ENCODE measurements around the gene BICD1. TPM values are rescaled to one million over a fixed set of nuclear protein-coding genes. Genes with fewer than 3 reads are reported as not detected.

The BICD1 gene
- total RNA-seq, 1 donor from 2014 or later = 561 TPM

- peaks cover 3% of the 10 kb centered on the region for H3K9me3 Mint-ChIP-seq (ENCODE audit: unreplicated experiment)
- H3K27me3 Mint-ChIP-seq (ENCODE audit: unreplicated experiment) = peaks cover 9% of the 10 kb centered on the region
- no peak for TF ChIP-seq CTCF (IDR thresholded peaks at IDR 0.05; ENCODE audit: partially characterized antibody, unreplicated experiment)
- H3K4me1 Mint-ChIP-seq (ENCODE audit: low read depth, unreplicated experiment) = peaks cover 5% of the 10 kb centered on the region
- no peak overlapping the region for H3K27ac Mint-ChIP-seq (ENCODE audit: unreplicated experiment)
- DNase-seq = no peak
- no peak overlapping the region for H3K4me3 Mint-ChIP-seq (ENCODE audit: unreplicated experiment)
- H3K36me3 Mint-ChIP-seq (ENCODE audit: unreplicated experiment) = no peaks in the 10 kb centered on the region
Observed at GRCh38 chr12:32069071-32069470, 37.6 kb upstream of the BICD1 start.

GRCh38 chr12:32069731-32070130 is 36.9 kb upstream of the BICD1 start:
- DNase-seq = no peak
- no peak overlapping the region for H3K4me3 Mint-ChIP-seq (ENCODE audit: unreplicated experiment)
- H3K36me3 Mint-ChIP-seq (ENCODE audit: unreplicated experiment) = no peaks in the 10 kb centered on the region
- peaks cover 8% of the 10 kb centered on the region for H3K9me3 Mint-ChIP-seq (ENCODE audit: unreplicated experiment)
- H3K27ac Mint-ChIP-seq (ENCODE audit: unreplicated experiment) = no peak overlapping the region
- H3K27me3 Mint-ChIP-seq (ENCODE audit: unreplicated experiment) = peaks cover 10% of the 10 kb centered on the region
- TF ChIP-seq CTCF (IDR thresholded peaks at IDR 0.05; ENCODE audit: partially characterized antibody, unreplicated experiment) = no peak
- peaks cover 5% of the 10 kb centered on the region for H3K4me1 Mint-ChIP-seq (ENCODE audit: low read depth, unreplicated experiment)

DNA sequence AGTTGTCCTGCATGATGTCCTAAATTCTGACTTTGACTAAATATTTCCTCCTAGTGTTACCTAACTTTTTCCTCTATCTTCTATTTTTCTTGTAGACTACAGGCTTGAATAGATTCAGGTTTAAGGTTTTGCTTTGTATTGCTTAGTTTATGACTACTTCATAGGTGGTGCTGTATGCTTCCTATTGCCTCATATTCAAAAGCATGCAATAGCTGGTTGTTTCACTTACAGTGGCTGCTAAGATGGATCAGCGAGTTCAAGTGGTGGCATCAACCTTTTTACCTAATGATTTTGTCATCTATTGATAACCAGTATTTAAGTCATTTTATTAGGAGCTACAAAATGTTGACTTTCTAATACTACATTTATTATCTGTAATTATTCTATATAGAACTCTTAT is 36.3 kb upstream of the BICD1 start:
- H3K36me3 Mint-ChIP-seq (ENCODE audit: unreplicated experiment) = no peaks in the 10 kb centered on the region
- H3K4me3 Mint-ChIP-seq (ENCODE audit: unreplicated experiment) = no peak overlapping the region
- peaks cover 5% of the 10 kb centered on the region for H3K4me1 Mint-ChIP-seq (ENCODE audit: low read depth, unreplicated experiment)
- no peak for DNase-seq
- H3K9me3 Mint-ChIP-seq (ENCODE audit: unreplicated experiment) = peaks cover 8% of the 10 kb centered on the region
- peaks cover 9% of the 10 kb centered on the region for H3K27me3 Mint-ChIP-seq (ENCODE audit: unreplicated experiment)
- H3K27ac Mint-ChIP-seq (ENCODE audit: unreplicated experiment) = no peak overlapping the region
- no peak for TF ChIP-seq CTCF (IDR thresholded peaks at IDR 0.05; ENCODE audit: partially characterized antibody, unreplicated experiment)

GRCh38 chr12:32072102-32072501 is 34.5 kb upstream of the BICD1 start:
- H3K36me3 Mint-ChIP-seq (ENCODE audit: unreplicated experiment) = no peaks in the 10 kb centered on the region
- no peak overlapping the region for H3K27ac Mint-ChIP-seq (ENCODE audit: unreplicated experiment)
- peaks cover 12% of the 10 kb centered on the region for H3K27me3 Mint-ChIP-seq (ENCODE audit: unreplicated experiment)
- no peak for DNase-seq
- no peak for TF ChIP-seq CTCF (IDR thresholded peaks at IDR 0.05; ENCODE audit: partially characterized antibody, unreplicated experiment)
- no peaks in the 10 kb centered on the region for H3K4me1 Mint-ChIP-seq (ENCODE audit: low read depth, unreplicated experiment)
- no peak overlapping the region for H3K4me3 Mint-ChIP-seq (ENCODE audit: unreplicated experiment)
- peaks cover 10% of the 10 kb centered on the region for H3K9me3 Mint-ChIP-seq (ENCODE audit: unreplicated experiment)

- no peaks in the 10 kb centered on the region for H3K4me1 Mint-ChIP-seq (ENCODE audit: low read depth, unreplicated experiment)
- no peaks in the 10 kb centered on the region for H3K36me3 Mint-ChIP-seq (ENCODE audit: unreplicated experiment)
- H3K27ac Mint-ChIP-seq (ENCODE audit: unreplicated experiment) = no peak overlapping the region
- no peak for TF ChIP-seq CTCF (IDR thresholded peaks at IDR 0.05; ENCODE audit: partially characterized antibody, unreplicated experiment)
- DNase-seq = no peak
- peaks cover 12% of the 10 kb centered on the region for H3K9me3 Mint-ChIP-seq (ENCODE audit: unreplicated experiment)
- peaks cover 13% of the 10 kb centered on the region for H3K27me3 Mint-ChIP-seq (ENCODE audit: unreplicated experiment)
- H3K4me3 Mint-ChIP-seq (ENCODE audit: unreplicated experiment) = no peak overlapping the region
Observed at GRCh38 chr12:32074432-32074831, 32.2 kb upstream of the BICD1 start.

Data from glutamatergic neuron (in vitro differentiated cells).